ENCODE measurements around the gene RPA3. TPM values are rescaled to one million over a fixed set of nuclear protein-coding genes. Genes with fewer than 3 reads are reported as not detected.

RPA3 gene
- total RNA-seq, 1 experiment from 2014 or later, result 74.7 TPM

DNA sequence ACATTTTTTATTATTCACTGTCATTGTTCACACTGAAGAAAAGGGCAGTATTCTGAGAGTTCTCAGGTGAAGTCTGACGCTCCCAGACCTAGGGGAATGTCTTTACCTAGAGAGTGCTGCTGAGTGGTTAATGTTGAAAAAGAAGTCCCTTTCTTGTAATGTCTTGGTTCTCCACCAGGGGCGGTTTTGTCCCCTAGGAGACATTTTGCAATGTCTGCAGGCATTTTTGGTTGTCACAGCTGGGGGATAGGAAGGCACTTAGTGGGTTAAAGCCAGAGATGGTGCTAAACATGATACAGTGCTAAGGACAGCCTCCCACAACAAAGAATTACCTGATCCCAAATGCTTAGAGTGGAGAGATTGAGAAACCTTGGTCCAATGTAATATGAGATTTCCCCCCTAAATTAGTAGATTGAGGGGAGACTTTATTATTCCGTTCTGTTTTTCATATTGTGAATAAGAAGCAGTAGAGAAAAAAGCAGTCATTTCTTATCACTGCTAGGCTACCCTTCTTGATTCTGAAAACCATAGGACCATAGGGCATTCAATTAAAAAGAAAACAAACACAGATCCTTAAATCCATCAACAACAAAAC, 64.7 kb downstream of the RPA3 start:
- peak; percentile 23 for DNase-seq (ENCODE audit: low read depth)

DNA sequence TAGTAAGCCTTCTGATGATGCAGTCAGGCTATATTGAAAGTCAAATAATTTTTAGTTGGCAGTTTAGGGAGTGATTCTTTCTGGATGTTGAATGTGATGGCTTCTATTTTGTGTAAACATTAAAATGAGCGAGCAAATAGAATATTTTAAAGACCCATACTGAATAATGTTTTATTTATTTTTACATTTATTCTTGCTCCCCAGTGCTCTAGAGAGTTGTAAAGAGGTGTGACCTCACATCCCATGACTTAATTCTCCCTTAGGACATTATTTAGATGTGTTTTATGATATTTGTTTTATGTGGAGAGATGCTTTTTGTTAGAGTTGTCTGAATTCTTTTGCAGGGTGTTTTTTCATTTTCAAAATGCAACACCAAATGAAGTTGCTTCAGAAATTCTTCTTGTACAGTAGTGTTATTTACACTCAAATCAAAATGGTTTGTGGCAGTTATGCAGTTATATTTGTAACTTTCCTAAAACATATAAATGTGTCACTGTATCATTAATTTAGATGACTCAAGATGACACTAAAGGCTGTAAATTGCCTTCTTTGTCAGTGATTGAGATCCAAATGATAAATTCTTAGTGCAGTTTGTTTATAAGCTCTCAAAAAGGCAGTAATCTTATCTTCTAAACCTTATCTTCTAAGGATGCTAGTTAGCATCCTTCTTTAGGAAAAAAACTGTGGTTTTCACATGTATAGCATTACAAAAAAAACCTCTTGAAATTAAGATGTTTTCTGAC, 65.4 kb downstream of the RPA3 start:
- no peak for DNase-seq (ENCODE audit: low read depth)

GRCh38 chr7:7651479-7651878, 66.9 kb downstream of the RPA3 start:
- no peak for DNase-seq (ENCODE audit: low read depth)

DNA sequence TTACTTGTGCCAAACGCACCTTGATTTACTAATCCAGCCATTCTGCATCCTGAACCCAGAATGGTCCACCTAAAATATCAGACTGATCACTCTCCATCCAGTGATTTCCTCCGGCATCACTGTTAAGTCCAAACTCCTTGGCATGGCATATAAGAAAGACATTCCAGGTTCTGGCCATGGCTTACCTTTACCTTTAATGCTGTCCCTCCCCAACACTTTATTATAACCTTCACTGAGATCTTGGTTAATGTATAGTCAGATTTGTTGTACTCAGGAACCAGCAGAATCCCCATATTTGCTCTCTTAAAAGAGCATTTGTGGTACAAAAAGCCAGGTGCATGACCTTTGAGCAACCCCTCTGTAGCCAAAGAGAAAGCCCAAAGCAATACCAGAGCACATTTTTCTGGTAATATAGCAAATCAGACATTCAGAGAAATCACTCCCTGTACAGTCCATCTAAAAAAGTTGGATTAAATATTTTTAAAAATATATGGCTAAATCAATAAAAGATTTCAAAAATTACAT, 67.7 kb downstream of the RPA3 start:
- no peak for DNase-seq (ENCODE audit: low read depth)

DNA sequence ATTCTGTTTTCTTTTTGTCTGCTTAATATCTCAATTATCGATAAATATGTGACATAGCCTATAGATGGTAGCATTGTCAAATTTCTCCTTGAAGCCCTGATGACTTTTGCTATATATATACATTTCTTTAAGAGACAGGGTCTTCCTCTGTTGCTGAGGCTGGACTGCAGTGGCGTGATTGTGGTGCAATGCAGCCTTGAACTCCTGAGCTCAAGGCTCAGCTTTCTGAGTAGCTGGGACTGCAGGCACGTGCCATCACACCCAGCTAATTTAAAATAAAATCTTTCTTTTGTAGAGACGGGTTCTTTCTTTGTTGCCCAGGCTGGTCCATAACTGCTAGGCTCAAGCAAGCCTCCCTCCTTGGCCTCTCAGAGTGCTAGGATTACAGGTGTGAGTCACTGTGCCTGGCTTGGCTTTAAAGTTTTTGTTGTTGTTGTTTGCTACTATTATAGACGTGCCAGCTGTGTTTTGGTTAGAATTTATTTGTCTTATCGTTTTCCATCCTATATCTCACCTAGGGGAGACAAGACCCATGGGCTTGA, 70.8 kb downstream of the RPA3 start:
- DNase-seq (ENCODE audit: low read depth), result no peak

GRCh38 chr7:7642081-7642480, 76.3 kb downstream of the RPA3 start:
- DNase-seq (ENCODE audit: low read depth), result no peak

- no peak for DNase-seq (ENCODE audit: low read depth)
These were observed 77.2 kb downstream of the RPA3 start for GRCh38 chr7:7641129-7641663.

DNA sequence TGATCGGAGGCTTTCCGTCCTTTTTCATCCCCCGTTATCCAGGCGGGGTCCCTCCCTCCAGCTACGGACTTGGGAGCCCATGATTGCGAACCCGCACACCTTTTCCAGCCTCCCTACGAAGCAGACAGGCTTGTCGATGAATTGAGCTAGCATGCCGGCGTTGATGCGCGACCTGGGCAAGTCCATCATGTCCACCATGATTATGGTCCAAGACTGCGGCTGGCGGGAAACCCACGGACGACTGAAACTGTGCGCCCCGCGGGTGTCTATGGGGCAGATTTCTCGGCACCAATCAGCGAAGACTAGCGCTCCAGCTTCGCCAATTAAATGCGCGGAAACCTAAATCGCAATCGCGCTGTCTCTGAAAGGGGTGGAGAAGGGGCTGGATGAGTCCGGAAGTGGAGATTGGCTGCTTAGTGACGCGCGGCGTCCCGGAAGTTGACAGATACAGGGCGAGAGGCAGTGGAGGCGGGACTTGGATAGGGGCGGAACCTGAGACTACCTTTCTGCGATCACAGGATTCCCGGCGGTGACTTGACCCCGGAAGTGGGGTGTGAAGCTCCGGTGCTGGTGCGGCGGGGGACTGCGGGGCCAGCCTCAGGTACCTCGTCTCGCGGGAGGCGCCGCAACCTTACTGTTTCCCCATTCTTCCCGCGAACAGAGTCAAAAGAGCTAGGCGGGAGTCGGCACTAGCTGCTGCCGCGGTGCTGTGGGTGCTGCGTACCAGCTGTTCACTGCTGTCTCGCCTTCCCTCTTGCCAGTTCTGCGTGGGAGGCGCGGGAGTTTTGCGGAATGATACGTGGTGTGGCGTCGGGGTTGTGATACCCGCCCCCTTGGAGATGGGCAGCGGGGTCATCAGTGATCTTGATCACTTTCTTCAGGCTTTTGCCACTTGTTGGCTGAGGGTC, 77.9 kb downstream of the RPA3 start, which contains the start of gene UMAD1:
Gene UMAD1, plus strand, starts transcription at position 532 of the 908 bp plus-strand sequence. CDS start 32,620 bp downstream, outside the sequence.
- peak; percentile 99 for DNase-seq (ENCODE audit: low read depth)

GRCh38 chr7:7639847-7640220, 78.6 kb downstream of the RPA3 start:
- DNase-seq (ENCODE audit: low read depth), result peak; percentile 24

- DNase-seq (ENCODE audit: low read depth), result no peak
These were observed 79.0 kb downstream of the RPA3 start for GRCh38 chr7:7639421-7639820.

DNA sequence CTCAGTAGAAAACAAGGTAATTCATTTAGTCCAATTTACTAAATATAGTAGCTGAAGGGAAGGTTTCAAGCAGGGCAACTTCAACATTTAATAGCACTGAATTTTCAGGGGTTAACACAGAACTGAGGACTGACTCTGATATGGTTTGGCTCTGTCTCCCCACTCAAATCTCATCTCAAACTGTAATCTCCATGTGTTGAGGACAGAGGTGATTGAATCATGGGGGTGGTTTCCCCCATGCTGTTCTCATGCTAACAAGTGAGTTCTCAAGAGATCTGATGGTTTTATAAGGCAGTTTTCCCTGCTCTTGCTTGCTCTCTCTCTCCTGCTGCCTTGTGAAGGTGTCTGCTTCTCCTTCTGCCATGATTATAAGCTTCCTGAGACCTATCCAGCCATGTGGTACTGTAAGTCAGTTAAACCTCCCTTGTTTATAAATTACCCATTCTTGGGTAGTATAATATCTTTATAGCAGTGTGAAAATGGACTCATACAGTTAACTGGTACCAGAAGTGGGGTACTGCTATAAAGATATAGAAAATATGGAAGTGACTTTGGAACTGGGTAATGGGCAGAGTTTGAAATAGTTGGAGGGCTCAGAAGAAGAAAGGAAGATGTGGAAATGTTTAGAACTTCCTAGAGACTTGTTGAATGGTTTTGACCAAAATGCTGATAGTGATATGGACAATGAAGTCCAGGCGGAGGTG, 87.6 kb downstream of the RPA3 start:
- DNase-seq (ENCODE audit: low read depth), result no peak

DNA sequence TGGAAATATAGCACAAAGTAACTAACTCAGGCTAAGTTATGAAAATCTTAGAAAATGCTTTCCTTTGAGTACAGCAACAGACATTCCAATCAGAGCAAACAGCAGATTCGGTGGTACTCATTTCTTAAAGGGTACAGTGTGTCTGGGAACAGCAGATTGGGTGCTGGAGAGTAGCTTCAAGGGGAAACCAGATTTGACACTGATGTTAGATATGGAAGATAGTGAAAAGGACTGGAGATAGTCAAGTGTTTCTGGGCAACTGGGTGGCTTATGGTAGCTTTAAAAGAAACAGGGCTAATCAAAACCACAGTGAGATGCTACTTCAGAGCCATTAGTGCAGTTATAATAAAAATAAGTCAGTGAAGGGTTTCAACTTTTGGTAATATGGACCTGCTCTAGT, 89.9 kb downstream of the RPA3 start:
- no peak for DNase-seq (ENCODE audit: low read depth)

DNA sequence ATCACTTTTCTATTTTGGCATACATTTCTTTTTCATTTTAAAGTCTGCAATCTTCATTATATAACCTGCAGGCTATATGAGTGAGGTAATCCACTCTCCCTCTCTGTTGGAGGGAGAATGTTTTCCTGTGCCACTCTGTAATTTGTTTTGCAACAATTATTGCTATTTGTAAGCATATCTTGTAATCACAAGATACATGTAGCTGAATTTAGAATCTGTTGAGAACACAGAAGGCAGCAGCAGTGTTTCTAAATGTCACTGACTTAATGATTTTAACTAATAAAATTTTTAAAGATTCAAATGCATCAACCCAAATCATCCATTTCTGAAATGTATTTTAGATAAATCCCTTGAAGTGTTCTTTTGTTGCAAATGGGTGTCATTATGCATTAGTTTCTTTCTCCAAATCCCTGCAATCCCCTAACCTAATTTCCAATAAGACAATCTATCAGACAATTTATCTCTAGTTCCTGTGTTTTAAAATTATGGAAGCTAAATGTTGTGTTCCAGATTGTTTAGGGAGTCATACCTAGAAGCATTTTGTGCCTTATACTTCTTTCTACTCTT, 97.7 kb downstream of the RPA3 start:
- no peak for DNase-seq (ENCODE audit: low read depth)

GRCh38 chr7:7620236-7620635, 98.2 kb downstream of the RPA3 start:
- no peak for DNase-seq (ENCODE audit: low read depth)

DNA sequence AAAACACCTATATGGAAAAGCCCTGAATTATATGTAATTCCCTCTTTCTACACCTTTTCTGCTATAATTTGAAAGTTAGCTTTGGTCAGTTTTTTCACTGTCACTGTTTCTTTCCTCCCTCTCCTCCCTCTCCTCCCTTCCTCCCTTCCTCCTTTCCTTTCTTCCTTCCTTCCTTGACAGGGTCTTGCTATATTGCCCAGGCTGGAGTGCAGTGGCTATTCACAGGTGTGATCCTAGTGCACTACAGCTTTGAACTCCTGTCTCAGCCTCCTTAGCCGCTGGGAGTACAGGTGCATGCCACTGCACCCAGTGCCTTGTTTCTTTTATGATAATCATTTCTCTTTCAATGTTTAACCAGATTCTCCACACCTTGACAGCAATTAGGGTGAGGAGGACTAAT, 100.0 kb downstream of the RPA3 start:
- DNase-seq (ENCODE audit: low read depth), result no peak

- DNase-seq (ENCODE audit: low read depth), result no peak
These were observed 100.9 kb downstream of the RPA3 start for GRCh38 chr7:7617550-7617949.

- DNase-seq (ENCODE audit: low read depth), result no peak
These were observed 104.2 kb downstream of the RPA3 start for GRCh38 chr7:7614018-7614741.

GRCh38 chr7:7613210-7613609, 105.2 kb downstream of the RPA3 start:
- no peak for DNase-seq (ENCODE audit: low read depth)

DNA sequence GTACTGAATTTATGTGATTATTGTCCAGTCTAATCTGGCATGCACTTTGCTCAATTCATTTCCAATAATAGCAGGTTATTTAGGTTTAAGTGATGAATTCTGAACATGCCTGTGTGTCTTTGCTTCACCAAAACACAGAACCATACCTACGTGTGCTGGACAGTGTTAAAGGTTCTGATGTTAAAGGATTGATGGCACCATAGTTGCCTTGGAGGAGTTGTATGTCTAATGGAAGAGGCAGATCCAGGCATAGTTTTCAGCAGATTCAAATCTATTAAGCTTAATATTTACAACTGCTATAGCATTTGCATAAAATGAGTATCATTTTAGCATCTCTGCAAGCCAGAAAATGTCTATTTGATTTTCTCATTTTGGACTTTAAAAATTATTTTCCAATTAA, 105.9 kb downstream of the RPA3 start:
- no peak for DNase-seq (ENCODE audit: low read depth)

DNA sequence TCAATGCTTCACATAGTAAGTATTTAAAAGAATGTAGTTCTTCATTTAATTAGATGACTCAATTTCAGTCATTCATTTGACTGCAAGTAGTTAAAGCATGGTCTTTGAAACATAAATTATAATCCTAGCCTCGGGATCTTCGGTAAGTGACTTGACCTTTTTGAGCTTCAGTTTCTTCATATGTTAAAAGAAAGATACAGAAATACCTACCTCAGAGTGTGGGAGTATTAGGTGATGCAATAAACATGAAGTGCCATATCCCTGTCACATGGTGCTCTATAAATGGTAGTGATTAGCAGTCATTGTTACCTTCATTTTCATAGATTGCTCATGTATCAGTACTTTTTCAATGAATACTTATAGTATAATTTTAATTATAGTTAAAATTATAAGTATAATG, 109.1 kb downstream of the RPA3 start:
- DNase-seq (ENCODE audit: low read depth), result no peak
